ENCODE data around the gene DLG2. TPM values are rescaled to one million over a fixed set of nuclear protein-coding genes. Genes with fewer than 3 reads are reported as not detected.

The DLG2 gene
- total and polyA plus RNA-seq, 2 of the 8 experiments (the other 6 are each of a cell fraction or from before 2014, with no cell fraction given): 1.7 to 14.3 TPM

DNA sequence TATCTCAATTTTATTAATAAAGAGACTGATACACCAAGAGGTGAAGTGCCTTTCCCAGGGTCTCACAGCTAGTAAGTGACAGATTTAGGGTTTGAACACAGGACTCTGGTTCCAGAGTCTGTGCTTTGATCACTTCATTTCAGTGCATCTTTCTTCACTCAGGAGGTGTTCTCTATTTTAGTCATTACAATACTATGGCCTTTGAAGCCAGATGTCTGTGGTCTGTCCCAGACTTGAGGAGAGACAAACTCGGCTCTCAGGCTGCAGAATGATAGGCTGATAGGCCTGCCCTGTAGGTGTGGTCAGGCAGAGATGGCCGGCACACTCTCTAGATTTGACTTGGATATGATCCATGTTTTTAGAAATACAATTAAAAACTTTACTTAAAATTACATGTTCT is 1862.5 kb downstream of the DLG2 start:
- WGBS, 2 experiments (ENCODE audit: extremely low coverage in 1 of 2, insufficient coverage in 1 of 2, insufficient read length in 1 of 2, insufficient replicate concordance in 2 of 2, low coverage in 1 of 2, low lambda C conversion rate in 2 of 2, missing lambda C conversion rate in 1 of 2): 91% methylated on average over 2 of the region's 2 CpGs; no CpG with 5 or more reads in 1 of the 2 experiments
- no peak overlapping the region for H4K8ac ChIP-seq (ENCODE audit: extremely low read depth, insufficient read depth, low read length)
- peaks cover 0 to 4% (median 1%) of the 10 kb centered on the region in 4 experiments; a peak in 4 of 7 replicates for H3K27me3 ChIP-seq (replicated peaks in 1 of 4; ENCODE audit: control insufficient read depth in 3 of 4, extremely low read depth in 1 of 4, insufficient read depth in 3 of 4, low read length in 3 of 4)
- H2BK20ac ChIP-seq (ENCODE audit: low read length): no peak overlapping the region
- POLR2A ChIA-PET (ENCODE audit: partially characterized antibody): no interaction called here
- no peak overlapping the region for H2BK12ac ChIP-seq (ENCODE audit: low read depth, low read length)
- H3K4ac ChIP-seq (replicated peaks; ENCODE audit: insufficient read length, low read depth, low read length): no peak overlapping the region
- H3K4me2 ChIP-seq (ENCODE audit: insufficient read depth in 1 of 2, low read depth in 2 of 2, low read length in 2 of 2): no peak overlapping the region
- no peak overlapping the region for H2AK5ac ChIP-seq (ENCODE audit: low read depth, low read length)
- no peak for DNase-seq (ENCODE audit: low read depth in 1 of 2, low spot score in 2 of 2)
- no peak overlapping the region for H3K14ac ChIP-seq (ENCODE audit: insufficient read length)
- no peaks in the 10 kb centered on the region for H3K4me1 ChIP-seq (replicated peaks in 1 of 4; ENCODE audit: control insufficient read depth in 3 of 4, insufficient read depth in 4 of 4, low read length in 3 of 4)
- H4K20me1 ChIP-seq (replicated peaks in 1 of 2; ENCODE audit: control insufficient read depth in 1 of 2, insufficient read depth in 2 of 2, low read length in 2 of 2): no peaks in the 10 kb centered on the region
- no peaks in the 10 kb centered on the region for H3K79me1 ChIP-seq (ENCODE audit: low read depth, low read length)
- H3K9ac ChIP-seq (replicated peaks in 1 of 4; ENCODE audit: extremely low read depth in 1 of 4, low read depth in 3 of 4, low read length in 3 of 4): no peak overlapping the region
- H4K5ac ChIP-seq (ENCODE audit: insufficient read length, low read depth, low read length): no peak overlapping the region
- no peaks in the 10 kb centered on the region for H3K79me2 ChIP-seq (ENCODE audit: control insufficient read depth in 1 of 2, insufficient read depth in 2 of 2, low read length in 2 of 2)
- TF ChIP-seq, protein P1, sequence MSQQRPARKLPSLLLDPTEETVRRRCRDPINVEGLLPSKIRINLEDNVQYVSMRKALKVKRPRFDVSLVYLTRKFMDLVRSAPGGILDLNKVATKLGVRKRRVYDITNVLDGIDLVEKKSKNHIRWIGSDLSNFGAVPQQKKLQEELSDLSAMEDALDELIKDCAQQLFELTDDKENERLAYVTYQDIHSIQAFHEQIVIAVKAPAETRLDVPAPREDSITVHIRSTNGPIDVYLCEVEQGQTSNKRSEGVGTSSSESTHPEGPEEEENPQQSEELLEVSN (IDR thresholded peaks at IDR 0.05): no peak
- TF ChIP-seq SP1 (IDR thresholded peaks at IDR 0.05; ENCODE audit: low read depth, low read length) (no peak), NRF1 (IDR thresholded peaks at IDR 0.05; ENCODE audit: low read depth, low read length) (no peak), ASH2L (IDR thresholded peaks at IDR 0.05; ENCODE audit: low read length) (no peak), JUN (IDR thresholded peaks at IDR 0.05; ENCODE audit: low read depth, low read length) (no peak), SIN3A (conservative IDR thresholded peaks at IDR 0.05 in 1 of 2, IDR thresholded peaks at IDR 0.05 in 1 of 2; ENCODE audit: low read depth in 1 of 2, low read length in 2 of 2) (no peak), MAFK (IDR thresholded peaks at IDR 0.05; ENCODE audit: low read depth, low read length) (no peak), RFX5 (IDR thresholded peaks at IDR 0.05; ENCODE audit: borderline replicate concordance, low read depth, low read length) (no peak), RAD21 (IDR thresholded peaks at IDR 0.05 in 1 of 2, conservative IDR thresholded peaks at IDR 0.05 in 1 of 2; ENCODE audit: low read depth in 2 of 2, low read length in 2 of 2) (no peak), BACH1 (IDR thresholded peaks at IDR 0.05; ENCODE audit: low read length) (no peak), KDM1A (IDR thresholded peaks at IDR 0.05; ENCODE audit: borderline replicate concordance, low read length) (no peak)
- no peak overlapping the region for H3K18ac ChIP-seq (ENCODE audit: extremely low read depth, low read length)
- no peak overlapping the region for H3K4me3 ChIP-seq (ENCODE audit: extremely low read depth in 1 of 4, insufficient read depth in 2 of 4, low read depth in 3 of 4, low read length in 4 of 4)
- H4K91ac ChIP-seq (replicated peaks; ENCODE audit: insufficient read length, low read length): no peak overlapping the region
- no peaks in the 10 kb centered on the region for H3K36me3 ChIP-seq (ENCODE audit: control insufficient read depth in 2 of 4, insufficient read depth in 4 of 4, low read length in 3 of 4)
- H2BK120ac ChIP-seq (replicated peaks; ENCODE audit: low read depth, low read length): no peak overlapping the region
- no peak overlapping the region for H2AFZ ChIP-seq (ENCODE audit: low read length)
- no peak overlapping the region for H3K27ac ChIP-seq (ENCODE audit: low read depth, low read length)
- H2BK15ac ChIP-seq (ENCODE audit: low read length): no peak overlapping the region
- CTCF ChIA-PET (ENCODE audit: partially characterized antibody): interaction anchor here (0.5 kb wide), 1 partner anchor 483 kb away, joined by 5 read pairs; no protein-coding TSS in a partner anchor
- H2BK5ac ChIP-seq (ENCODE audit: low read depth, low read length): no peak overlapping the region
- H3K56ac ChIP-seq (replicated peaks; ENCODE audit: insufficient read length, low read depth, low read length): no peak overlapping the region
- H3K23ac ChIP-seq (ENCODE audit: insufficient read length): no peak overlapping the region
- no peaks in the 10 kb centered on the region for H3K9me3 ChIP-seq (ENCODE audit: insufficient read depth in 2 of 2, low read depth in 1 of 2, low read length in 1 of 2)
- no peak for FAIRE-seq
- H3K23me2 ChIP-seq (ENCODE audit: low read depth, low read length): no peaks in the 10 kb centered on the region
